Panc1 (cell line): ENCODE data around the gene TLX1.

Experiments used
- CTCF ChIP-seq: fragments of 450-650 bp; IDR thresholded peaks from 2 replicates; pipeline ENCODE4 v1.5.1; 2017; ENCODE audit warnings: mild to moderate bottlenecking
- POLR2AphosphoS5 ChIP-seq: IDR thresholded peaks from 2 replicates; pipeline ENCODE4 v1.6.1; 2012; ENCODE audit warnings: mild to moderate bottlenecking, low read depth, low read length, moderate library complexity
- REST ChIP-seq, 2 experiments: IDR thresholded peaks; 2 replicates each; pipeline ENCODE4 v1.6.1; 2011 to 2012; ENCODE audit warnings: low read depth in 2 of 2, control low read depth in 1 of 2, low read length in 1 of 2, mild to moderate bottlenecking in 1 of 2, moderate library complexity in 1 of 2; ENCODE audit not compliant: insufficient read depth in 1 of 2
- TCF7L2 ChIP-seq: IDR thresholded peaks from 2 replicates; pipeline ENCODE4 v1.6.1; 2011; ENCODE audit warnings: mild to moderate bottlenecking, low read depth, low read length, inconsistent platforms

- TF ChIP-seq CTCF (no peak), POLR2AphosphoS5 (no peak), REST (IDR thresholded peaks at IDR 0.05; ENCODE audit: insufficient read depth in 1 of 2, low read depth in 2 of 2, low read length in 1 of 2) (no peak), TCF7L2 (no peak)
Observed at GRCh38 chr10:101158459-101159058, 27.5 kb downstream of the TLX1 start.
